PC-9 (cell line): ENCODE results near the gene KDM3B. TPM values are rescaled to one million over a fixed set of nuclear protein-coding genes. Genes with fewer than 3 reads are reported as not detected.
A peak's percentile ranks its signal among the peaks of the same experiment; 100 is the strongest.

ENCODE experiments used
- BruUV-seq: library from RNA; stranded (reverse); fragments of 400-500 nt; replicated peaks from 2 replicates; lab custom pipeline; 2021; lab: Mats Ljungman, UMichigan
- CTCF ChIA-PET: fragments of 300-600 bp; sonication (Branson Sonifier 250); formaldehyde crosslinking; loops from one replicate; lab custom pipeline; 2022; ENCODE audit warnings: antibody characterized with exemption; lab: Charles Lee
- POLR2A ChIA-PET: fragments of 300-600 bp; sonication (Branson Sonifier 250); formaldehyde crosslinking; loops from one replicate; lab custom pipeline; 2022; ENCODE audit warnings: antibody characterized with exemption; ENCODE audit not compliant: unreplicated experiment; lab: Charles Lee
- DNase-seq, 2 experiments: peaks; one replicate each; pipeline versions ENCODE4 v3.0.0 to v3.0.0-alpha.2; 2015 to 2022; ENCODE audit warnings: mixed read lengths in 1 of 2
- H2AFZ ChIP-seq: fragments of 200-600 bp; sonication (generic); 2 replicates; pipeline ENCODE4 v1.8.1; 2017; ENCODE audit warnings: antibody characterized with exemption
- H3F3A ChIP-seq: fragments of 200-600 bp; sonication (generic); 2 replicates; pipeline ENCODE4 v1.8.1; 2017; ENCODE audit warnings: antibody characterized with exemption, mild to moderate bottlenecking, low read depth; ENCODE audit not compliant: insufficient read depth
- H3K27ac ChIP-seq: fragments of 200-600 bp; sonication (generic); 2 replicates; pipeline ENCODE4 v1.6.1; 2016; ENCODE audit warnings: mixed run types
- H3K27me3 ChIP-seq: fragments of 200-600 bp; sonication (generic); 2 replicates; pipeline ENCODE4 v1.6.1; 2016; ENCODE audit warnings: low read depth, mixed run types; ENCODE audit not compliant: insufficient read depth
- H3K36me3 ChIP-seq: fragments of 200-600 bp; sonication (generic); 2 replicates; pipeline ENCODE4 v1.6.1; 2016; ENCODE audit warnings: low read depth, mixed run types
- H3K4me1 ChIP-seq: fragments of 200-600 bp; sonication (generic); replicated peaks from 2 replicates; pipeline ENCODE4 v1.6.1; 2016; ENCODE audit warnings: mixed run types; ENCODE audit not compliant: insufficient read depth
- H3K4me2 ChIP-seq: fragments of 200-600 bp; sonication (generic); 2 replicates; pipeline ENCODE4 v1.6.1; 2017; ENCODE audit warnings: mixed run types
- H3K4me3 ChIP-seq: fragments of 200-600 bp; sonication (generic); 2 replicates; pipeline ENCODE4 v1.6.1; 2016; ENCODE audit warnings: mixed run types
- H3K79me2 ChIP-seq: fragments of 200-600 bp; sonication (generic); 2 replicates; pipeline ENCODE4 v1.6.1; 2017; ENCODE audit warnings: low read depth, mixed run types
- H3K9me2 ChIP-seq: fragments of 200-600 bp; sonication (generic); 2 replicates; pipeline ENCODE4 v1.8.1; 2017; ENCODE audit warnings: mild to moderate bottlenecking; ENCODE audit not compliant: insufficient read depth
- H3K9me3 ChIP-seq: fragments of 200-600 bp; sonication (generic); 2 replicates; pipeline ENCODE4 v1.8.1; 2016; ENCODE audit warnings: low read depth; ENCODE audit not compliant: insufficient read depth
- H4K20me1 ChIP-seq: fragments of 200-600 bp; sonication (generic); 2 replicates; pipeline ENCODE4 v1.8.1; 2017; ENCODE audit not compliant: insufficient read depth
- EZH2 ChIP-seq: fragments of 200-600 bp; sonication (generic); IDR thresholded peaks from 2 replicates; pipeline ENCODE4 v1.8.0; 2017; ENCODE audit warnings: antibody characterized with exemption, low read depth
- intact Hi-C: fragments of 100-400 bp; cut with micrococcal nuclease; formaldehyde crosslinking; loops from one replicate; pipeline ENCODE4 v1.10.0; 2022; ENCODE audit not compliant: unreplicated experiment
- total RNA-seq: library from RNA; stranded (reverse); gene quantifications from 2 replicates; pipeline ENCODE4 v1.2.3, GENCODE V29; 2021
- TF ChIP-seq, protein P1 (sequence below): fragments of 200-600 bp; sonication (generic); conservative IDR thresholded peaks from 2 replicates; pipeline ENCODE4 v1.6.1; 2017; ENCODE audit warnings: mixed run types, antibody characterized with exemption, mild to moderate bottlenecking, moderate library complexity

The KDM3B gene
- total RNA-seq, 1 experiment from 2014 or later = 76.7 TPM

DNA sequence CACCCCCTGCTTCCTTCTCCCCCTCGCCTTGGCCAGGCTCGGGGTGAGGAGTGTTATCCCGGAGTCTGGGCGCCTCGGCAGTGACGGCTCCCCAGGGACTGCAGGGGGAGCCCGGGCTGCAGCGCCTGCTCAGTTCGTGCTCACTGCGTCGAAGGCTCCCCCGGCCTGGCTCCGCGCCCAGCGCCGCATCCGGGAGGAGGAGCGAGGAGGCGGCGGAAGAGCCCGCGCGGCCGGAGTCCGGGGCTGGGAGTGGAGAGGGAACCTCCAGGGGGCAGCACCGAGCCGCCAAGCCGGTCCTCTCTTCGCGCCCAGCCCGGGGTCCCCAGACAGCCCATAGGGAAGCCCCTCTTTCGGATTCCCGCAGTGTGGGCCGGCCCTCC lies 111.5 kb downstream of the KDM3B start:
- Histone ChIP-seq H3K9me2 (no peaks in the 10 kb centered on the region), H2AFZ (peak overlapping the region; percentile 89), H3K9me3 (no peaks in the 10 kb centered on the region), H3K4me1 (peaks cover 6% of the 10 kb centered on the region), H4K20me1 (peaks cover 18% of the 10 kb centered on the region), H3K27ac (peak overlapping the region; percentile 81), H3K79me2 (no peaks in the 10 kb centered on the region), H3F3A (peaks cover 4% of the 10 kb centered on the region; the same call in 1 of the 2 replicates), H3K36me3 (no peaks in the 10 kb centered on the region), H3K4me3 (peak overlapping the region; percentile 80), H3K4me2 (peak overlapping the region; percentile 97), H3K27me3 (no peaks in the 10 kb centered on the region)
- ChIA-PET POLR2A (interaction anchor here (0.6 to 0.7 kb wide), 2 partner anchors 103 to 391 kb away, joined by 3 to 4 read pairs; no protein-coding TSS in a partner anchor), CTCF (interaction anchor here (2.1 kb wide), 1 partner anchor 38 kb away, joined by 6 read pairs; no protein-coding TSS in a partner anchor)
- intact Hi-C loops = loop anchor here (1.0 kb wide), 2 partner anchors 39 to 111 kb away; partner anchors contain the start of gene HSPA9
- DNase-seq = peak; percentile 78 to 94
- TSS peak; percentile 64 for BruUV-seq
- TF ChIP-seq EZH2 = no peak
- TF ChIP-seq, protein P1, sequence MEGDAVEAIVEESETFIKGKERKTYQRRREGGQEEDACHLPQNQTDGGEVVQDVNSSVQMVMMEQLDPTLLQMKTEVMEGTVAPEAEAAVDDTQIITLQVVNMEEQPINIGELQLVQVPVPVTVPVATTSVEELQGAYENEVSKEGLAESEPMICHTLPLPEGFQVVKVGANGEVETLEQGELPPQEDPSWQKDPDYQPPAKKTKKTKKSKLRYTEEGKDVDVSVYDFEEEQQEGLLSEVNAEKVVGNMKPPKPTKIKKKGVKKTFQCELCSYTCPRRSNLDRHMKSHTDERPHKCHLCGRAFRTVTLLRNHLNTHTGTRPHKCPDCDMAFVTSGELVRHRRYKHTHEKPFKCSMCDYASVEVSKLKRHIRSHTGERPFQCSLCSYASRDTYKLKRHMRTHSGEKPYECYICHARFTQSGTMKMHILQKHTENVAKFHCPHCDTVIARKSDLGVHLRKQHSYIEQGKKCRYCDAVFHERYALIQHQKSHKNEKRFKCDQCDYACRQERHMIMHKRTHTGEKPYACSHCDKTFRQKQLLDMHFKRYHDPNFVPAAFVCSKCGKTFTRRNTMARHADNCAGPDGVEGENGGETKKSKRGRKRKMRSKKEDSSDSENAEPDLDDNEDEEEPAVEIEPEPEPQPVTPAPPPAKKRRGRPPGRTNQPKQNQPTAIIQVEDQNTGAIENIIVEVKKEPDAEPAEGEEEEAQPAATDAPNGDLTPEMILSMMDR = peak; percentile 93

DNA sequence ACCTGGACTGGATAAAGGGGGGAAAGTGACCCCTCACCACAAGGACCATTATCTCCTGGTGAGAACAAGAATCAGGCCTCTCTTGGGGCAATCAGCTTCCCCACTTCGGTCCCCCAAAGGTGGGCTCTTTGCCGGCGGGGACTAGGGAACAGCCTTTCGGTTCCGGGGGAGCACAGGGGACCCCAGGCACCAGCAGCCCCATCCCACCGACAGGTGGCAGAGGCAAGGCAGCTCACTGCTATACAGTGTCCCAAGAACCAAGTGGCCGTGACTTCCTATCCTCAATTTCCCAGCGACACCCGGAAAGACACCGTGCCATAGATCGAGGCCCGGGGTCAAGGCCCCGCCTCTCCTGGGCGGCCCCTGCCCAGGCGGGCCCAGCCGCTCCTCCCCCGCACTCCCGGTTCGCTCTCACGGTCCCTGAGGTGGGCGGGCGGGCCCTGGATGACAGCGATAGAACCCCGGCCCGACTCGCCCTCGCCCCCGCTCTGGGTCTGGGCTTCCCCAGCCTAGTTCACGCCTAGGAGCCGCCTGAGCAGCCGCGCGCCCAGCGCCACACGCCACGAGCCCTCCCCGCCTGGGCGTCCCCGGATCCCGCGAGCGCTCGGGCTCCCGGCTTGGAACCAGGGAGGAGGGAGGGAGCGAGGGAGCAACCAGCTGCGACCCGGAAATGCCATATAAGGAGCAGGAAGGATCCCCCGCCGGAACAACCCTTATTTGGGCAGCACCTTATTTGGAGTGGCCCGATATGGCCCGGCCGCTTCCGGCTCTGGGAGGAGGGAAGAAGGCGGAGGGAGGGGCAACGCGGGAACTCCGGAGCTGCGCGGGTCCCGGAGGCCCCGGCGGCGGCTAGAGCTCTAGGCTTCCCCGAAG lies 112.1 kb downstream of the KDM3B start:
- Histone ChIP-seq H3K27me3 (no peaks in the 10 kb centered on the region), H4K20me1 (peaks cover 18% of the 10 kb centered on the region), H3K27ac (peak overlapping the region; percentile 81), H3F3A (peaks cover 4% of the 10 kb centered on the region; the same call in 1 of the 2 replicates), H3K36me3 (no peaks in the 10 kb centered on the region), H2AFZ (peak overlapping the region; percentile 89), H3K4me3 (peak overlapping the region; percentile 80), H3K4me2 (peak overlapping the region; percentile 97), H3K9me3 (no peaks in the 10 kb centered on the region), H3K4me1 (peaks cover 6% of the 10 kb centered on the region), H3K79me2 (no peaks in the 10 kb centered on the region), H3K9me2 (no peaks in the 10 kb centered on the region)
- peak; percentile 95 to 96 for DNase-seq
- CTCF ChIA-PET = interaction anchor here (1.1 to 2.1 kb wide), 2 partner anchors 38 to 40 kb away, joined by 4 to 6 read pairs; no protein-coding TSS in a partner anchor
- intact Hi-C loops = loop anchor here (1.0 kb wide), 3 partner anchors 39 to 111 kb away; partner anchors contain the start of genes ETF1 and HSPA9
- BruUV-seq = no TSS peak
- TF ChIP-seq, protein P1 = peak; percentile 69
- TF ChIP-seq EZH2 = no peak
- POLR2A ChIA-PET = interaction anchor here (0.5 to 0.8 kb wide), 6 partner anchors 19 to 878 kb away, joined by 3 to 21 read pairs (median 4); partner anchors contain the start of gene HSPA9
